T47D (cell line): ENCODE results near the gene DEPDC1B.
"Not testable (repeated sequence)": the region's sequence is repeated elsewhere in the genome, so short reads cannot be mapped to it uniquely, and the experiment has no call there.

ENCODE experiments used
- DNase-seq, 2 experiments: peaks; one replicate each; pipeline versions ENCODE4 v3.0.0 to v3.0.0-alpha.2; 2011 to 2012; ENCODE audit warnings: low read depth in 1 of 2, low spot score in 1 of 2
- JUND ChIP-seq: IDR thresholded peaks from 2 replicates; pipeline ENCODE4 v1.6.1; 2012; ENCODE audit warnings: low read depth
- in situ Hi-C: cut with HindIII; loops from 2 replicates; pipeline ENCODE4 v1.10.0; 2016; ENCODE audit warnings: low sequenced_read_pairs, low pct_unique_long_range_greater_than_20kb

The DEPDC1B gene

DNA sequence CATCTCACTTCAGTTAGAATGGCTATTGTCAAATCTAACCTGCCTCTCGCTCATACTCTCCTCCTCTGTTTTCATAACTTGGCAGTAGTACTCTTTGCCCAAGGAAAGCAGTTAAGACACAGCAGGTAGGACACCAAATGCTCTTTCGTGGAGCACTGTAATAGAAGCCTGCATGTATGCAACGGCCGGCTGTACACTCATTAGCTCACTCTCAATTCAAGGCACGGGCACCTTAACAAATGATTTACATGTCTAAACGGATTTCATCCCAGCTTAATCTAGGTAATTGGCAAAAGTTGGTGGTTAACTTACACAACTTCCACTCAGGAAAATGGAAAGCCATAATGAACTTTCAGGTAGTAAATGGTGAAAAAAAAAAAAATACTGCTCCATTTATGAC lies 14.9 kb downstream of the DEPDC1B start:
- TF ChIP-seq JUND = no peak
- in situ Hi-C loops = loop anchor here (25.0 kb wide), 1 partner anchor 177 kb away; no protein-coding TSS in a partner anchor
- DNase-seq = no peak

DNA sequence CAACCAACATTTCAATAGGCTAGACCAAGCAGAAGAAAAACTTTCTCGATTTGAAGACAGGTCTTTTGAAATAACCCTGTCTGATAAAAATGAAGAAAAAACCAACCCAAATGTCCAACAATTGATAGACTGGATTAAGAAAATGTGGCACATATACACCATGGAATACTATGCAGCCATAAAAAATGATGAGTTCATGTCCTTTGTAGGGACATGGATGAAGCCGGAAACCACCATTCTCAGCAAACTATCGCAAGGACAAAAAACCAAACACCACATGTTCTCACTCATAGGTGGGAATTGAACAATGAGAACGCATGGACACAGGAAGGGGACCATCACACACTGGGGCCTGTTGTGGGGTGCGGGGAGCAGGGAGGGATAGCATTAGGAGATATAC lies 18.0 kb downstream of the DEPDC1B start:
- not testable (repeated sequence) for DNase-seq
- in situ Hi-C loops = loop anchor here (25.0 kb wide), 1 partner anchor 180 kb away; no protein-coding TSS in a partner anchor

DNA sequence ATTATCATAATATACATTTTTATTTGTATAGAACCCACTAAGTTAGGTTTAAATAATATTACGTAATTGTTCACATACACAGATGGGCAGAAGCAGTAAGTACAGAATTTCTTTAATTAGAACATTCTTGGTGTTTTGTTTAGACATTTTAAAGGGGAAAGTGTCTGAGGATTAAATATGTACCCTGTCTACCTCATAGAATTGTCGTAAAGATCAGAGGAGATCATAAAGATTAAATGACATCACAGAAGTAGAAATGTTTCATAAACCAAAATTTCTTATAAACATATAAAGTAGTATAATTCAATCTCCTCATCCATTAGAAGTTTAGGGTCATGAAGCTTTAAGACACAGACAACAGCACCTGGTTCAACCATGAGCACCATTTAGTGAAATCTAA lies 20.1 kb downstream of the DEPDC1B start:
- no peak for TF ChIP-seq JUND
- in situ Hi-C loops = loop anchor here (25.0 kb wide), 1 partner anchor 182 kb away; no protein-coding TSS in a partner anchor
- no peak for DNase-seq

DNA sequence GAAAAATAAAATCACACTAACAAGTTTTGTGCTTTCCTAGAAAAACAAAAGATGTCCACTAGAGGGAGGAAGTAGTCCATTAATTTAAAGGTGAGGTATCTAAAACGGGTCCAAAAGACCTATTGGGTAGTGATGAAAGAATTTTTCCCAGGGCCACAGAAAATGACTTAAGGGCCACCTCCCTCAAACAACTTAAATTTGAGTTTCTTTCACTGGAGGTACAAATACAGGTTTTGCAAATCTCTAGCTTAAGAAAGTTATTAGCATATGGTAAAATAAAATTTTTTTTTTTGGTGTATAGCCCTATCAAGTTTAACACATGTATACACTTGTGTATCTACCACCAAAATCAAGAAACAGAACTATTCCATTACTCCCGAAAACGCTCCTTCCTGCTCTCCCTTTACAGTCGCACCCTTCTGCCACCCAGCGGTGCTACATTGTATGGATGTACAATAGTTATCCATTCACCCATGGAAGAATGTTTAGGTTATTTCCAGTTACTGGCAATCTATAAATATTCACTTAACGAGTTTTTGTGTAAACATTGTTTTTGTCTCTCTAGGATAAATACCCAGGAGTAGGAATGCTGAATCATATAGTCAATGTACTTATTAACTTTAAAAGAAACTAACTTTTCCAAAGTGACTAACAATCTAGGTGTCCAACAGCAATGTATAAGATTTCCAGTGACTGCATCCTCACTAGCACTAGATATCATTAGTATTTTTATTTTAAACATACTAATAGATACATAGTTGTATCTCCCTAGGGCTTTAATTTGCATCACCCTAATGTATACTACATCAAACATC lies 21.9 kb downstream of the DEPDC1B start:
- peak; percentile 41 to 74 for DNase-seq
- in situ Hi-C loops = loop anchor here (25.0 kb wide), 1 partner anchor 184 kb away; no protein-coding TSS in a partner anchor
- TF ChIP-seq JUND = no peak

DNA sequence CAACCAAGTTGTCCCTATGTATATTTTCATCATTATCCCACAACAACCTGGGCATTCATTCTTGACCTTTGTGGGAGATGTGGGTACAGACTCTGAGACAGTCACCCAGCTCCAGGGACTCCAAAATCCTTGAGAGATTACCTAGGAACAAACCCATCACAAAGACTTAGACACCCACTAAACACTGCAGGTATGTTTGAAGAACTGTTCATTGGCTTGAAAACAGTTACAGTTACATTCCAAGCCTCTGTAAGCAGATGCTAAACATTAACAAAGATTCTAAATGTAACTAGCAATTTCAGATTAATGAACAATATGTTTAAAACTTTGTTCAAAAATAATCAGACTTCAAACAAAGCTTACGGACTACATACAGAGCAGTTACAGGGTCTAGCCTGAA lies 24.7 kb downstream of the DEPDC1B start:
- DNase-seq = no peak
- in situ Hi-C loops = loop anchor here (25.0 kb wide), 1 partner anchor 187 kb away; no protein-coding TSS in a partner anchor

DNA sequence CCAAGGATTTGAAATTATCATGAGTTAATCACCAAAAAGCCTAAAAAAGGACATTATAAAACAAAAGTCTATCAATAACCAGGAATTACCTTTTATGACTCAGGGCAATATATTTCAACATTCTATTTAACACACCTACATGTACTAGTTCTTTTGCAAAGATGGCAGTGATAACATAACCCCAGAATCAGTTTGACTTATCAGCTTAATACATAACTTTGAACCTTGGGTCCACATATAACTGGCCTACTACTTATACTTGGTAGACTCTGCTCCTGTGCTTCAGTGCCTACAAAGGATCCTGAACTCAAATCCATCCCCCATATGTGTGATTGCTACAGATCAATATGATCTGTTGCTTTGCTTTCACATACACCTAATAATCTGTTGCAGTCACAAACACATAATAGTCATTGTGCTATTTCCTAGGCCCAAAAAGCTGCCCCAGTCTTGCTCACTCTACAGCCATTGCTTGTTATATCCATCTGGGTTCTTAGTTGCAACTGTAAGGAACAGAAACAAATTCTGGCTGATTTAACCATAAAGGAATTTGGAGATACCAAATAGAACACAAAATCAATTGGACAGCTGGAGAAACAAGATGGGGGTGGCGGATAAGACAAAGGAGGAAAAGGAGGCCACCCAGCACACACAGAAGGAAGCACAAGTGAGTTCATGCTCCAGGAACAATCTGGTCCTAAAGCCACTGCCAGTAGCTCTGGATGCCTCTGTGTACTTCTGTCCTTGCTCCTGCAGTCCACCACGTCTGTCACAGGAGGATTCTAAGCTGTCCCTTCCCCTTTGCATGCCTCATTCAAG lies 25.5 kb downstream of the DEPDC1B start:
- no peak for DNase-seq
- in situ Hi-C loops = loop anchor here (25.0 kb wide), 1 partner anchor 188 kb away; no protein-coding TSS in a partner anchor
- no peak for TF ChIP-seq JUND

More for the DNA sequence above, 24.7 kb downstream of the DEPDC1B start:
- no peak for TF ChIP-seq JUND

DNA sequence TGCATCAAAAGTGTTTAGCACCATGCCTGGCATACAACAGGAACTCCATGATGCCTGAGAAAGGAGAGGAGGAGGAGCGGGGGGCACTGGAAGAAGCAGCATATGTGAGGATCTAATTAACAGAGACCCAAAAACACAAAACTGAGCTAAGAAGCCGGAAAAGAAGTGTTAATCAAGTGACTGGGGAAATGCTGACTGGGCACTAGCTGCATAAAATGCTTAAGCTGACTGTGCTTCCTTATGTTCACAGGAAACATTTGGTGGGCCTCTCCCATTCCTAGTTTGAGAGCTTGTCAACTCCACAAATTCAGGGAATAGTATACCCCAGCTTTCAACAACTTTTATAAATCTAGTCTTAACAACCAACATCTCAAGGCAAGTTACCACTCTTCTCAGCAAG lies 26.6 kb downstream of the DEPDC1B start:
- TF ChIP-seq JUND = no peak
- no peak for DNase-seq
- in situ Hi-C loops = no loop called here

DNA sequence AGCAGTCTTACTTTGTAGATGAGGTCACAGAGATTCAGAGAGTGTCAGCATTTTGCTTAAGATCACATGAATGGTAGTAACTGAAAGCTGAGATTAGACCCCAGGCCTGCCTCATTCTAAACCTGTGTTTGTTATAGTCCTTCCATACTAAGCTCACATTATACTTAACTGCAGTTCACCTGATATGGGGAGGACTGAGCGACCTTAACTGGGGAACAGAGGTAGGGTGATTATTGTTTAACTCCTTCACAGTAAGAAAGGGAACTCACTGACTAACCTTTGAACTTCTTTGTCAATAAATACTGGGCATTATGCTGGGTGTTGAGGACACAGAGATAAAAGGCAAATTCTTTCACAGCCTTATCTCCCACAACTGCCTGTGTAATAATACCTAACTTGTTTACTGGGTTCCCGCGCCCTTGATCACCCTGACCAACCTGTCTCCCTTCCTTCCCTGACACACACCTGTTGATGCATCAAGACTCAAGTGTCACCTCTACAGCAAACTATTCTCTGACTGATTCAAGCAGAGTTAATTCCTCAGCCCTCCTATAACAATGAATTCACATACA lies 27.2 kb downstream of the DEPDC1B start:
- DNase-seq = no peak
- TF ChIP-seq JUND = no peak
- in situ Hi-C loops = no loop called here

DNA sequence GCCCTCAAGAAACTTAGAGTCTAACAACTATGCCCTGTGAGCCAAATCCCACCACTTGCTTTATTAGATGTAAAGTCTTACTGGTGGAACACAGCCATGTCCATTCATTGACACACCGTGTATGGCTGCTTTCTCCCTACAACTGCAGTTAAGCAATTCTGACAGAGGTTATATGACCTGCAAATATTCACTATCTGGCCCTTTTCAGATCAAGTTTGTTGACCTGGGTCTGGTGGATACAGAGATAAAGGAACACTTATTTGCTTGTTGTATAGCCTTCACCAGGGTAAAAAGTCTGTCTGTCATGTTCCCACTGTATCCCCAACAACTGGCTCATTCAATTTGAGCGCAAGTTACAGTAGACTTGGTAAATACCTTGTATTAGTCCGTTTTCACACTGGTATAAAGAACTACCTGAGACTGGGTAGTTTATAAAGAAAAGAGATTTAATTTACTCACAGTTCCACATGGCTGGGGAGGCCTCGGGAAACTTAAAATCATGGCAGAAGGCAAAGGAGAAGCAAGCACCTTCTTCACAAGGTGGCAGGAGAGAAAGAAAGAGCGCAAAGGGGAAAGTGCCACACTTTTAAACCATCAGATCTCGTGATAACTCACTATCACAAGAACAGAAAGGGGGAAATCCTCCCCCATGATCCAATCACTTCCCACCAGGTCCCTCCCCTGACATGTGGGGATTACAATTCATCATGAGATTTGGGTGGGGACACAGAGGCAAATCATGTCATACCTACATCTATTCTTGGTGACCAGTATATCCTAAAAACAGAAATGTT lies 27.9 kb downstream of the DEPDC1B start:
- no peak for TF ChIP-seq JUND
- no peak for DNase-seq
- in situ Hi-C loops = no loop called here

DNA sequence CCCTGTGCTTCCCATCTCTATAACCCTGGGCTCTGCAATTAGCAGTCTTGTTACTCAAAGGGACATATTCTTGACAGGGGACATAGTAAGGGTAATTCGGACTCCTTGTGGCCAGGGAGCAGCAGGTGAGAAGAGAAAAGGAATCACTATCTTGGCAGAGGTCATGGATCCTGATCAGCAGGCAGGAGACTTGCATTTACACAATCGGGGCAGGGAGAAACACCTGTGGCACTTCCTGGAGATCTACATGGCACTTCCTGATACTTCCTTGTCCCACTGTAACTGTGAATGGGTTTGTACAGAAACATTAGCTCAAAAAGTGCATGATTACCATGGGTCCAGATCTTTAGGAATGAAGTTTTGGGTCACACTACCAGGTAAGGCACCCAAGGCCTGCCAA lies 29.2 kb downstream of the DEPDC1B start:
- no peak for DNase-seq
- TF ChIP-seq JUND = no peak
- in situ Hi-C loops = no loop called here

DNA sequence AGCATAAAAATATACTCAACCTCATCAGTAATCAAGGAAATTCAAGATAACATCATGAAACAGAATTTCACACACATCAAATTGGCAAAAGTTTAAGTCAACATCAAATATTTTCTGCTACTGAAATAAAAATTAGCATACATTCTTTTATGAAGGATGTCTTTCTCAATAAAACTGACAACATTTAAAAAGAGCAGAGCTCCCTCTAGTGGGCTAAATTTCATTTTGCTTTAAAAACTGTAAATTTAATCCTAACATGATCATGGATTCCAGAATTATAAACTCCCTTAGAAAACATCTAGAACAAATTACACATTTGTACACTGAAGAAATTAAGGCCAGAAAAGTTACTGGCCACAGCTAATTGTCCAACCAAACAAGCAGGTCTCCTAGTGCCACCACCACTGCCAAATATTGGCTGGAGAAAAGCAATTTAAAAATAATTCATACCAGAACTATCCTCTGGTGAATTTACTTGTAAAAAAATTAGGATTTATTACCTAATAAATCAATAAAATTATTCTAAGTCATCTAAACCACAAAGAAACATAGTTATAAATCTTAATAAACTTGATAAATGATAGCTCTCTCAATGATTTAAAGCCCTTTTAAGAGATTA lies 31.2 kb downstream of the DEPDC1B start:
- in situ Hi-C loops = no loop called here
- TF ChIP-seq JUND = no peak
- DNase-seq = peak in 1 of 2 experiments; percentile 65
